ENCODE data around the gene FAM168A. TPM values are rescaled to one million over a fixed set of nuclear protein-coding genes. Genes with fewer than 3 reads are reported as not detected.

The FAM168A gene
- total and polyA plus RNA-seq, 2 donors from 2014 or later, result 8.9 to 38.1 TPM

GRCh38 chr11:73412308-73412707, 185.6 kb downstream of the FAM168A start:
- Histone ChIP-seq H3K9me3 (ENCODE audit: control insufficient read depth in 2 of 3, insufficient read depth in 1 of 3, low read length in 3 of 3) (no peaks in the 10 kb centered on the region), H3K4me3 (ENCODE audit: low read length in 3 of 3) (no peak overlapping the region), H3K27ac (ENCODE audit: low read depth in 2 of 2, low read length in 2 of 2) (no peak overlapping the region), H3K4me1 (ENCODE audit: control insufficient read depth in 2 of 3, insufficient read depth in 2 of 3, low read depth in 1 of 3, low read length in 3 of 3) (peaks cover 0 to 24% (median 11%) of the 10 kb centered on the region in 3 donors), H3K27me3 (ENCODE audit: control insufficient read depth, insufficient read depth, low read length) (no peaks in the 10 kb centered on the region), H3K9ac (ENCODE audit: low read length in 3 of 3) (no peak overlapping the region), H3K36me3 (ENCODE audit: control insufficient read depth in 2 of 3, insufficient read depth in 3 of 3, low read length in 3 of 3) (peaks cover 0 to 5% (median 0%) of the 10 kb centered on the region in 3 donors)
- intact Hi-C loops (cut with DNase I), result no loop called here
- no peak for TF ChIP-seq CTCF (IDR thresholded peaks at IDR 0.05; ENCODE audit: borderline replicate concordance, extremely low read depth, insufficient read depth)
- DNase-seq, result no peak
- no peak for FAIRE-seq

- DNase-seq (no peak), FAIRE-seq (no peak)
- H3K9me3 ChIP-seq (ENCODE audit: control insufficient read depth in 2 of 3, insufficient read depth in 1 of 3, low read length in 3 of 3), result no peaks in the 10 kb centered on the region
- peaks cover 0 to 5% (median 0%) of the 10 kb centered on the region in 3 donors for H3K36me3 ChIP-seq (ENCODE audit: control insufficient read depth in 2 of 3, insufficient read depth in 3 of 3, low read length in 3 of 3)
- no peak for TF ChIP-seq CTCF (IDR thresholded peaks at IDR 0.05; ENCODE audit: borderline replicate concordance, extremely low read depth, insufficient read depth)
- no peaks in the 10 kb centered on the region for H3K27me3 ChIP-seq (ENCODE audit: control insufficient read depth, insufficient read depth, low read length)
- H3K27ac ChIP-seq (ENCODE audit: low read depth in 2 of 2, low read length in 2 of 2), result no peak overlapping the region
- H3K4me1 ChIP-seq (ENCODE audit: control insufficient read depth in 2 of 3, insufficient read depth in 2 of 3, low read depth in 1 of 3, low read length in 3 of 3), result peaks cover 0 to 15% (median 7%) of the 10 kb centered on the region in 3 donors
- H3K4me3 ChIP-seq (ENCODE audit: low read length in 3 of 3), result no peak overlapping the region
- intact Hi-C loops (cut with DNase I), result no loop called here
- H3K9ac ChIP-seq (ENCODE audit: low read length in 3 of 3), result no peak overlapping the region
Observed at GRCh38 chr11:73411031-73411430, 186.9 kb downstream of the FAM168A start.

- H3K27ac ChIP-seq (ENCODE audit: low read depth in 2 of 2, low read length in 2 of 2), result no peak overlapping the region
- H3K9ac ChIP-seq (ENCODE audit: low read length in 3 of 3), result no peak overlapping the region
- H3K4me3 ChIP-seq (ENCODE audit: low read length in 3 of 3), result no peak overlapping the region
- peaks cover 0 to 5% (median 2%) of the 10 kb centered on the region in 3 donors for H3K36me3 ChIP-seq (ENCODE audit: control insufficient read depth in 2 of 3, insufficient read depth in 3 of 3, low read length in 3 of 3)
- no peaks in the 10 kb centered on the region for H3K9me3 ChIP-seq (ENCODE audit: control insufficient read depth in 2 of 3, insufficient read depth in 1 of 3, low read length in 3 of 3)
- H3K27me3 ChIP-seq (ENCODE audit: control insufficient read depth, insufficient read depth, low read length), result no peaks in the 10 kb centered on the region
- peaks cover 0 to 11% (median 3%) of the 10 kb centered on the region in 3 donors for H3K4me1 ChIP-seq (ENCODE audit: control insufficient read depth in 2 of 3, insufficient read depth in 2 of 3, low read depth in 1 of 3, low read length in 3 of 3)
- FAIRE-seq (no peak), DNase-seq (no peak)
- TF ChIP-seq CTCF (IDR thresholded peaks at IDR 0.05; ENCODE audit: borderline replicate concordance, extremely low read depth, insufficient read depth), result no peak
- intact Hi-C loops (cut with DNase I), result no loop called here
Observed at GRCh38 chr11:73410627-73411026, 187.3 kb downstream of the FAM168A start.

- FAIRE-seq (no peak), DNase-seq (no peak)
- H3K4me3 ChIP-seq (ENCODE audit: low read length in 3 of 3), result no peak overlapping the region
- no peaks in the 10 kb centered on the region for H3K27me3 ChIP-seq (ENCODE audit: control insufficient read depth, insufficient read depth, low read length)
- H3K9me3 ChIP-seq (ENCODE audit: control insufficient read depth in 2 of 3, insufficient read depth in 1 of 3, low read length in 3 of 3), result no peaks in the 10 kb centered on the region
- no peaks in the 10 kb centered on the region for H3K4me1 ChIP-seq (ENCODE audit: control insufficient read depth in 2 of 3, insufficient read depth in 2 of 3, low read depth in 1 of 3, low read length in 3 of 3)
- H3K9ac ChIP-seq (ENCODE audit: low read length in 3 of 3), result no peak overlapping the region
- peaks cover 0 to 7% (median 5%) of the 10 kb centered on the region in 3 donors for H3K36me3 ChIP-seq (ENCODE audit: control insufficient read depth in 2 of 3, insufficient read depth in 3 of 3, low read length in 3 of 3)
- intact Hi-C loops (cut with DNase I), result loop anchor here (10.0 kb wide), 1 partner anchor 245 kb away; no protein-coding TSS in a partner anchor
- TF ChIP-seq CTCF (IDR thresholded peaks at IDR 0.05; ENCODE audit: borderline replicate concordance, extremely low read depth, insufficient read depth), result no peak
- no peak overlapping the region for H3K27ac ChIP-seq (ENCODE audit: low read depth in 2 of 2, low read length in 2 of 2)
Observed at GRCh38 chr11:73409431-73409830, 188.5 kb downstream of the FAM168A start.

All from kidney (tissue), 14 donors.